GM12873 (cell line): Measurements from ENCODE around the gene AKAP8L.

ENCODE experiments used
- TF ChIP-seq, protein P1 (sequence below): IDR thresholded peaks from 2 replicates; pipeline ENCODE4 v1.5.1; 2012; ENCODE audit warnings: low read depth, mild to moderate bottlenecking, moderate library complexity, low read length, control low read depth; ENCODE audit not compliant: insufficient read depth; ENCODE audit errors: missing control alignments

AKAP8L gene

DNA sequence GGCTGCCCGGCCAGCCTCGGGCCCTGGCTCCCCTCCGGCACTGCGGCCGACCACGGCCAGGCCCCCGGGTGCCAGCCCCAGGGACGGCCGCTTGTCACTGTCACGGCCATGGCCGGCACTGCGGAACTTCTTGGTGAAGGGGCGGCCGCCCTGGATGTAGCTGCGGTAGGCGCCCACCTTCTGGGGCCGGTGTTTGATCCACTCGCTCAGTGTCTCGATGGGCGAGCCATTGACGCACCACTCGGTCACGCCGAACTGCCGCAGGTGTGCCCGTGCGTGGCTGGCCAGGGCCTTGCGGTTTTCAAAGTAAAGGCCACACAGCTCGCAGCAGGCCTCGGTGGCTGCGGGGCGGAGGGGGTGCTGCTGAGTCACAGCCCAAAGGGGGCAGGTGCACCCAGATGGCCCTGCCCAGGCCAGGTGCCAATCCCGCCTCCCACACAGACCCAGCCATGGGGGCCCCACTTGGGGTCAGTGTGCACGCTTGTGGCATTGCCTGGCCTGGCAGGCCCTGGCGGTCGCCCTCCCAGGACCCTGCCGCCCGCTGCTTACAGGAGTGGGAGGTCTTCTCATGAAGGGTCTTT lies 6.0 kb upstream of the AKAP8L start:
- TF ChIP-seq, protein P1, sequence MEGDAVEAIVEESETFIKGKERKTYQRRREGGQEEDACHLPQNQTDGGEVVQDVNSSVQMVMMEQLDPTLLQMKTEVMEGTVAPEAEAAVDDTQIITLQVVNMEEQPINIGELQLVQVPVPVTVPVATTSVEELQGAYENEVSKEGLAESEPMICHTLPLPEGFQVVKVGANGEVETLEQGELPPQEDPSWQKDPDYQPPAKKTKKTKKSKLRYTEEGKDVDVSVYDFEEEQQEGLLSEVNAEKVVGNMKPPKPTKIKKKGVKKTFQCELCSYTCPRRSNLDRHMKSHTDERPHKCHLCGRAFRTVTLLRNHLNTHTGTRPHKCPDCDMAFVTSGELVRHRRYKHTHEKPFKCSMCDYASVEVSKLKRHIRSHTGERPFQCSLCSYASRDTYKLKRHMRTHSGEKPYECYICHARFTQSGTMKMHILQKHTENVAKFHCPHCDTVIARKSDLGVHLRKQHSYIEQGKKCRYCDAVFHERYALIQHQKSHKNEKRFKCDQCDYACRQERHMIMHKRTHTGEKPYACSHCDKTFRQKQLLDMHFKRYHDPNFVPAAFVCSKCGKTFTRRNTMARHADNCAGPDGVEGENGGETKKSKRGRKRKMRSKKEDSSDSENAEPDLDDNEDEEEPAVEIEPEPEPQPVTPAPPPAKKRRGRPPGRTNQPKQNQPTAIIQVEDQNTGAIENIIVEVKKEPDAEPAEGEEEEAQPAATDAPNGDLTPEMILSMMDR = no peak

GRCh38 chr19:15424121-15424520 lies 5.3 kb upstream of the AKAP8L start:
- TF ChIP-seq, protein P1 = no peak

DNA sequence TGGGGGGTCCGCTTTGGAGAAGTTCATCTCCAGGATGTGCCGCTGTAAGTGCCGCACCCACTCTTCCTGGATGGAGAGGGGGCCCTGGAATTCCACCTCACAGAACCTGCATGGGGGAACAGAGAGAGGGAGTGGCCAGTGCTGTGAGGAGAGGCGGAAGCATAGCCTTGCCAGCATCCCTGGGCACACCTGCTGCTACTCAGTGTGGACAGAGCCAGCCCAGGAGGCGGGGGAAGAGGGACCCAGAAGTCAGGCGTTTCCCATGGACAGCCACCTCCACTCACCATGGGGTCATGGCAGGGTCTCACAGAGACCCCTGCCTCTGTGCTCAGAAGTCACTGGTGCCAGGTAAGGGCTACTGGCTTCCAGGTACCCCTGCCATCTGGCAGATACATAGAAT lies 4.3 kb upstream of the AKAP8L start:
- TF ChIP-seq, protein P1 = no peak

DNA sequence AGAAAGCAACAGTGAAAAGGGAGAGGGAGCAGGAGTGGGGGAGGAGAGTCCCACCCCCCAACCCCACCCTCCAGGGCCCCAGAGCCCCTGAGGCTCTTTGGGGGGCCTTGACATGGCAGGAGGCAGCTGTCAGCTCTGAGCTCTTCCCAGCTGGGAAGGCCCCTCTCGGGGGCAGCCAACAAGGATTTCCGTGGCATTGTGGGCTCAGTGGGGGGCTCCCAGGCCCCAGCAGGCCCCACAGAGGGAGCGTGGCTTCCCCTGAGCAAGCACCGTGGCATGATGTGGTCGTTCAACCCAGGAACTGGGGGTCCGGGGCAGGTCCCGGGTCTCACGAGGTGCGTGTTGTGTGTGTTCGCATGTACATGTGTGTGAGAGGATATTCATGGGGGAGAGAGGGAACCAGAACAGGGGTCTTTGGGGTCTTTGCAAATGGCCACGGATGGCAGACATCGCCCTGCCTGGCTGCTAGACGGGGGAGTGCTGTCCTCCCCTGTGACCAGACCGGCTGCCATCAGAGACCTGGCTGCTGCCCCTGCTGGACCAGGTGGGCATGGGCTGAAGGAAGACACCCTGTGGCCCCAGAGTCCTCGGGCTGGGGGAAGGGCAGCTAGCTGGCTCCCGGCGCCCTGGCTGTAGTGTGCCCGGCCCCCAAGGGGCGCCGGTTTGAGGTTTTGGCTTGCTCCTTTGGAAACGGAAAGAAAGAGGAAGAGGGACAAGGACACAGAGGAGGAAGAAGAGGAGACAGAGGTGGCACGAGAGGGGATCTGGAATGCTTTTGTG lies 3.7 kb upstream of the AKAP8L start:
- TF ChIP-seq, protein P1 = no peak

- TF ChIP-seq, protein P1 = no peak
Measured at GRCh38 chr19:15421721-15422260, 3.0 kb upstream of the AKAP8L start.

- TF ChIP-seq, protein P1 = no peak
Measured at GRCh38 chr19:15421136-15421695, 2.4 kb upstream of the AKAP8L start.

DNA sequence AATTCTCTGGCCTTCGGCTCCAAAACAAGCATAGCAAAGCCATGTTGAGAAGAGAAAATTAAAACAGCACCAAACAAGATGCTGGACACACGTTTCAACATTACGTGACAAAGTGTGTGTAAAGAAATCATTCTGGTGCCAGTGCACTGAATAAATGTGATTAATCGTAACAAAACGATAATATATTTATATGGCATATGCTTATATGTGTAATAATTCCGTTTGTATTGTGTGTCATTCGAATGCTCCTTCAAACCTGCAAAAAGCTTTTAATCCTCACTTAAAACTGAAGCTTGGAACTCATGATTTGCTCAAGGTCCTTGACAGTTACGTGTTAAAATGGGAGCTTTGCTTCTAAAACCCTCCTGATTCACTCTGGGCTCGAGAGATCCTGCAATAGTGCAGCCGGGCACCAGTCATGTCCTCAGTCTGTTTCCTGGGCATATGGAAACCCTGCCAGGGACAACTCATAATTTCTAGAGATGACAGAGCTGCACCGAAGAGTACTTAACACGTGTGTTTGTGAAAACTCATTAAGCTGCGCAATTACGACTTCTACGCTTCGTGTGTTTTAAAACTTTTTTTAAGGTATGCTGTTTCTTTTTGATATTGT lies 731 bp upstream of the AKAP8L start:
- TF ChIP-seq, protein P1 = no peak
